Dedifferentiated amniotic fluid mesenchymal stem cell (primary cell): ENCODE measurements around the gene ZNF710.
A peak's percentile ranks its signal among the peaks of the same experiment; 100 is the strongest.
"Not testable (repeated sequence)": the region's sequence is repeated elsewhere in the genome, so short reads cannot be mapped to it uniquely, and the experiment has no call there.

Experiments
- DNase-seq: peaks from one replicate; pipeline ENCODE4 v3.0.0-alpha.2; 2016; ENCODE audit errors: extremely low spot score

ZNF710 gene

GRCh38 chr15:90101969-90102890, 101.1 kb downstream of the ZNF710 start, which contains the start of gene IDH2:
Gene IDH2 (minus strand): TSS chr15:90102468. CDS start chr15:90102390, 78 bp downstream.
- peak; percentile 75 for DNase-seq

- no peak for DNase-seq
These were observed 102.7 kb downstream of the ZNF710 start for GRCh38 chr15:90103701-90104329.

GRCh38 chr15:90104551-90104950, 103.4 kb downstream of the ZNF710 start:
- no peak for DNase-seq

GRCh38 chr15:90105521-90105920, 104.4 kb downstream of the ZNF710 start:
- DNase-seq = no peak

GRCh38 chr15:90106522-90107117, 105.5 kb downstream of the ZNF710 start:
- peak; percentile 30 for DNase-seq

GRCh38 chr15:90108038-90108437, 106.9 kb downstream of the ZNF710 start:
- DNase-seq = not testable (repeated sequence)

GRCh38 chr15:90109163-90109751, 108.1 kb downstream of the ZNF710 start:
- DNase-seq = not testable (repeated sequence)

GRCh38 chr15:90113166-90113565, 112.0 kb downstream of the ZNF710 start:
- no peak for DNase-seq

GRCh38 chr15:90114451-90114901, 113.4 kb downstream of the ZNF710 start:
- DNase-seq = no peak

GRCh38 chr15:90115783-90116182, 114.7 kb downstream of the ZNF710 start:
- no peak for DNase-seq

GRCh38 chr15:90119367-90119766, 118.2 kb downstream of the ZNF710 start:
- DNase-seq = no peak

GRCh38 chr15:90121086-90121485, 120.0 kb downstream of the ZNF710 start:
- no peak for DNase-seq

- DNase-seq = no peak
These were observed 123.4 kb downstream of the ZNF710 start for GRCh38 chr15:90124507-90124906.

- DNase-seq = no peak
These were observed 124.9 kb downstream of the ZNF710 start for GRCh38 chr15:90126022-90126421.

GRCh38 chr15:90126596-90127435, 125.7 kb downstream of the ZNF710 start:
- DNase-seq = no peak

GRCh38 chr15:90130291-90130690, 129.2 kb downstream of the ZNF710 start:
- no peak for DNase-seq
